GM23338 (cell line): ENCODE data around the gene RAD1. TPM values are rescaled to one million over a fixed set of nuclear protein-coding genes. Genes with fewer than 3 reads are reported as not detected.

Experiments used
- ATAC-seq: fragments of 200-7000 bp; cut with Tn5 transposase; 3 replicates; pipeline ENCODE4 v1.9.1; 2020
- DNase-seq: peaks from one replicate; pipeline ENCODE4 v3.0.0-alpha.2; 2015; ENCODE audit warnings: low spot score
- H2AFZ ChIP-seq: fragments of 200-600 bp; sonication (generic); 2 replicates; pipeline ENCODE4 v1.8.0; 2016; ENCODE audit warnings: antibody characterized with exemption, mild to moderate bottlenecking, moderate library complexity
- H3F3A ChIP-seq: fragments of 200-600 bp; sonication (generic); replicated peaks from 2 replicates; pipeline ENCODE4 v1.8.0; 2017; ENCODE audit warnings: antibody characterized with exemption, mixed run types, low read depth
- H3K27ac ChIP-seq: fragments of 200-600 bp; sonication (generic); 2 replicates; pipeline ENCODE4 v1.6.1; 2016; ENCODE audit warnings: low read depth
- H3K27me3 ChIP-seq: fragments of 200-600 bp; sonication (generic); 2 replicates; pipeline ENCODE4 v1.8.0; 2016; ENCODE audit warnings: mild to moderate bottlenecking, mixed run types, moderate library complexity; ENCODE audit not compliant: insufficient read depth
- H3K36me3 ChIP-seq: fragments of 200-600 bp; sonication (generic); 2 replicates; pipeline ENCODE4 v1.8.0; 2016; ENCODE audit warnings: mild to moderate bottlenecking; ENCODE audit not compliant: insufficient read depth
- H3K4me1 ChIP-seq: fragments of 200-600 bp; sonication (generic); 2 replicates; pipeline ENCODE4 v1.8.0; 2016; ENCODE audit warnings: mild to moderate bottlenecking, moderate library complexity; ENCODE audit not compliant: insufficient read depth
- H3K4me2 ChIP-seq: fragments of 200-600 bp; sonication (generic); 2 replicates; pipeline ENCODE4 v1.7.1; 2017; ENCODE audit warnings: mixed run types
- H3K4me3 ChIP-seq: fragments of 200-600 bp; sonication (generic); 2 replicates; pipeline ENCODE4 v1.6.1; 2016; ENCODE audit warnings: mixed run types
- H3K79me2 ChIP-seq: fragments of 200-600 bp; sonication (generic); replicated peaks from 2 replicates; pipeline ENCODE4 v1.8.0; 2017; ENCODE audit warnings: mild to moderate bottlenecking; ENCODE audit not compliant: insufficient read depth
- H3K9me2 ChIP-seq: fragments of 200-600 bp; sonication (generic); 2 replicates; pipeline ENCODE4 v1.8.0; 2017; ENCODE audit not compliant: insufficient read depth
- H4K20me1 ChIP-seq: fragments of 200-600 bp; sonication (generic); replicated peaks from 2 replicates; pipeline ENCODE4 v1.8.0; 2017; ENCODE audit warnings: mild to moderate bottlenecking; ENCODE audit not compliant: insufficient read depth
- H3K27ac Mint-ChIP-seq: 2 replicates; pipeline ENCODE4 v1.8.0; 2020; ENCODE audit warnings: inconsistent platforms, mild to moderate bottlenecking, moderate library complexity, mixed read lengths
- H3K27me3 Mint-ChIP-seq: 3 replicates; pipeline ENCODE4 v1.8.0; 2022; ENCODE audit warnings: low read depth, mild to moderate bottlenecking, moderate library complexity, mixed read lengths, inconsistent platforms; ENCODE audit not compliant: insufficient read depth, poor library complexity
- H3K36me3 Mint-ChIP-seq: 3 replicates; pipeline ENCODE4 v1.8.0; 2021; ENCODE audit warnings: low read depth, mild to moderate bottlenecking, inconsistent platforms, moderate library complexity, mixed read lengths
- H3K4me1 Mint-ChIP-seq: 3 replicates; pipeline ENCODE4 v1.8.0; 2020; ENCODE audit warnings: mild to moderate bottlenecking, inconsistent platforms, mixed read lengths
- H3K4me3 Mint-ChIP-seq: 3 replicates; pipeline ENCODE4 v1.8.0; 2021; ENCODE audit warnings: moderate library complexity, mild to moderate bottlenecking, inconsistent platforms, mixed read lengths
- H3K9me3 Mint-ChIP-seq: 3 replicates; pipeline ENCODE4 v1.8.0; 2020; ENCODE audit warnings: moderate library complexity, mild to moderate bottlenecking, inconsistent platforms, mixed read lengths
- JUNB ChIP-seq: IDR thresholded peaks from one replicate; pipeline ENCODE4 v1.6.1; 2016; ENCODE audit warnings: antibody characterized with exemption; ENCODE audit not compliant: unreplicated experiment
- NANOG ChIP-seq: IDR thresholded peaks from 2 replicates; pipeline ENCODE4 v1.6.1; 2016; ENCODE audit warnings: antibody characterized with exemption, borderline replicate concordance
- POLR2AphosphoS5 ChIP-seq: IDR thresholded peaks from 2 replicates; pipeline ENCODE4 v1.6.1; 2016; ENCODE audit warnings: antibody characterized with exemption, low read depth
- STAT1 ChIP-seq: IDR thresholded peaks from one replicate; pipeline ENCODE4 v1.6.1; 2016; ENCODE audit warnings: antibody characterized with exemption; ENCODE audit not compliant: unreplicated experiment
- ZNF114 ChIP-seq: fragments of 250-450 bp; sonication (Bioruptor Pico); IDR thresholded peaks from 2 replicates; pipeline ENCODE4 v1.5.0; 2020; ENCODE audit warnings: mild to moderate bottlenecking, moderate library complexity
- ZNF331 ChIP-seq: fragments of 250-450 bp; sonication (Bioruptor Pico); IDR thresholded peaks from 2 replicates; pipeline ENCODE4 v1.5.0; 2020; ENCODE audit warnings: low read depth, mild to moderate bottlenecking, moderate library complexity
- polyA plus RNA-seq: library from polyadenylated mRNA; unstranded; fragments of >200 nt; fragmentation: Nextera tagmentation; extraction: Ambion mirVana; gene quantifications from 2 replicates; pipeline ENCODE4 v1.2.1, GENCODE V29; 2016
- total RNA-seq: library from RNA; depleted of rRNA; stranded (reverse); fragments of >200 nt; shearing (Covaris generic); gene quantifications from 2 replicates; pipeline ENCODE4 v1.2.3, GENCODE V29; 2014
- TF ChIP-seq, protein P1 (sequence below): IDR thresholded peaks from 2 replicates; pipeline ENCODE4 v1.6.1; 2016; ENCODE audit warnings: antibody characterized with exemption
- TF ChIP-seq, protein P2 (sequence below): IDR thresholded peaks from one replicate; pipeline ENCODE4 v1.6.1; 2018; ENCODE audit warnings: antibody characterized with exemption; ENCODE audit not compliant: unreplicated experiment
- TF ChIP-seq, protein P3 (sequence below): fragments of 250-450 bp; sonication (Bioruptor Pico); IDR thresholded peaks from 2 replicates; pipeline ENCODE4 v1.5.0; 2020; ENCODE audit warnings: mild to moderate bottlenecking, moderate library complexity

The RAD1 gene
- total and polyA plus RNA-seq, 2 experiments from 2014 or later = 39.3 to 40.9 TPM

DNA sequence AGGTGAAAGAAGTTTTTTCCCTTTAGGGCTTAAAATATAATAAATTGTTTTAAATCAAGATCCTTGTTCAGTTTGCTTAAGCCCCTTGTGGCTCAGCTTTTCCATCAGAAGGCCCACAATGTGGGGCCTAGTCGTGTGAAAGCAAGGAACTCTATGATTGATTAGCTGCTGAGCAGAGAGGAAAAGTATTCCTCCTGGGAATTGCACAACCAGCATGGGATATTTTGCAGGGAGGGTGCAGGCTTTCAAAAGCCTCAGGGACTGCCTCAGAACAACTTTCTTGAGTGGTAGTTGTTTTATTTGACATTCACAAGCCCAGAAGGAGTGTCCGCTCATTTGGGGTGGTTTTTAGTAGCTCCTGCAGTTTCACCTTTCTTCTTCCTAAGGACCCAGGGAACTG lies 56.5 kb downstream of the RAD1 start (continued):
- TF ChIP-seq, protein P1, sequence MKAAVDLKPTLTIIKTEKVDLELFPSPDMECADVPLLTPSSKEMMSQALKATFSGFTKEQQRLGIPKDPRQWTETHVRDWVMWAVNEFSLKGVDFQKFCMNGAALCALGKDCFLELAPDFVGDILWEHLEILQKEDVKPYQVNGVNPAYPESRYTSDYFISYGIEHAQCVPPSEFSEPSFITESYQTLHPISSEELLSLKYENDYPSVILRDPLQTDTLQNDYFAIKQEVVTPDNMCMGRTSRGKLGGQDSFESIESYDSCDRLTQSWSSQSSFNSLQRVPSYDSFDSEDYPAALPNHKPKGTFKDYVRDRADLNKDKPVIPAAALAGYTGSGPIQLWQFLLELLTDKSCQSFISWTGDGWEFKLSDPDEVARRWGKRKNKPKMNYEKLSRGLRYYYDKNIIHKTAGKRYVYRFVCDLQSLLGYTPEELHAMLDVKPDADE = no peak
- TF ChIP-seq, protein P2, sequence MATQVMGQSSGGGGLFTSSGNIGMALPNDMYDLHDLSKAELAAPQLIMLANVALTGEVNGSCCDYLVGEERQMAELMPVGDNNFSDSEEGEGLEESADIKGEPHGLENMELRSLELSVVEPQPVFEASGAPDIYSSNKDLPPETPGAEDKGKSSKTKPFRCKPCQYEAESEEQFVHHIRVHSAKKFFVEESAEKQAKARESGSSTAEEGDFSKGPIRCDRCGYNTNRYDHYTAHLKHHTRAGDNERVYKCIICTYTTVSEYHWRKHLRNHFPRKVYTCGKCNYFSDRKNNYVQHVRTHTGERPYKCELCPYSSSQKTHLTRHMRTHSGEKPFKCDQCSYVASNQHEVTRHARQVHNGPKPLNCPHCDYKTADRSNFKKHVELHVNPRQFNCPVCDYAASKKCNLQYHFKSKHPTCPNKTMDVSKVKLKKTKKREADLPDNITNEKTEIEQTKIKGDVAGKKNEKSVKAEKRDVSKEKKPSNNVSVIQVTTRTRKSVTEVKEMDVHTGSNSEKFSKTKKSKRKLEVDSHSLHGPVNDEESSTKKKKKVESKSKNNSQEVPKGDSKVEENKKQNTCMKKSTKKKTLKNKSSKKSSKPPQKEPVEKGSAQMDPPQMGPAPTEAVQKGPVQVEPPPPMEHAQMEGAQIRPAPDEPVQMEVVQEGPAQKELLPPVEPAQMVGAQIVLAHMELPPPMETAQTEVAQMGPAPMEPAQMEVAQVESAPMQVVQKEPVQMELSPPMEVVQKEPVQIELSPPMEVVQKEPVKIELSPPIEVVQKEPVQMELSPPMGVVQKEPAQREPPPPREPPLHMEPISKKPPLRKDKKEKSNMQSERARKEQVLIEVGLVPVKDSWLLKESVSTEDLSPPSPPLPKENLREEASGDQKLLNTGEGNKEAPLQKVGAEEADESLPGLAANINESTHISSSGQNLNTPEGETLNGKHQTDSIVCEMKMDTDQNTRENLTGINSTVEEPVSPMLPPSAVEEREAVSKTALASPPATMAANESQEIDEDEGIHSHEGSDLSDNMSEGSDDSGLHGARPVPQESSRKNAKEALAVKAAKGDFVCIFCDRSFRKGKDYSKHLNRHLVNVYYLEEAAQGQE = no peak
- TF ChIP-seq POLR2AphosphoS5 = no peak
- no peak for TF ChIP-seq STAT1
- no peak for TF ChIP-seq ZNF114
- TF ChIP-seq ZNF331 (CRISPR knock-in tag) = no peak
- no peak for TF ChIP-seq JUNB

GRCh38 chr5:34857894-34858293 lies 57.4 kb downstream of the RAD1 start:
- H3K4me3 Mint-ChIP-seq = no peak overlapping the region
- no peak for TF ChIP-seq NANOG
- TF ChIP-seq POLR2AphosphoS5 = no peak
- TF ChIP-seq STAT1 = no peak
- TF ChIP-seq, protein P3, sequence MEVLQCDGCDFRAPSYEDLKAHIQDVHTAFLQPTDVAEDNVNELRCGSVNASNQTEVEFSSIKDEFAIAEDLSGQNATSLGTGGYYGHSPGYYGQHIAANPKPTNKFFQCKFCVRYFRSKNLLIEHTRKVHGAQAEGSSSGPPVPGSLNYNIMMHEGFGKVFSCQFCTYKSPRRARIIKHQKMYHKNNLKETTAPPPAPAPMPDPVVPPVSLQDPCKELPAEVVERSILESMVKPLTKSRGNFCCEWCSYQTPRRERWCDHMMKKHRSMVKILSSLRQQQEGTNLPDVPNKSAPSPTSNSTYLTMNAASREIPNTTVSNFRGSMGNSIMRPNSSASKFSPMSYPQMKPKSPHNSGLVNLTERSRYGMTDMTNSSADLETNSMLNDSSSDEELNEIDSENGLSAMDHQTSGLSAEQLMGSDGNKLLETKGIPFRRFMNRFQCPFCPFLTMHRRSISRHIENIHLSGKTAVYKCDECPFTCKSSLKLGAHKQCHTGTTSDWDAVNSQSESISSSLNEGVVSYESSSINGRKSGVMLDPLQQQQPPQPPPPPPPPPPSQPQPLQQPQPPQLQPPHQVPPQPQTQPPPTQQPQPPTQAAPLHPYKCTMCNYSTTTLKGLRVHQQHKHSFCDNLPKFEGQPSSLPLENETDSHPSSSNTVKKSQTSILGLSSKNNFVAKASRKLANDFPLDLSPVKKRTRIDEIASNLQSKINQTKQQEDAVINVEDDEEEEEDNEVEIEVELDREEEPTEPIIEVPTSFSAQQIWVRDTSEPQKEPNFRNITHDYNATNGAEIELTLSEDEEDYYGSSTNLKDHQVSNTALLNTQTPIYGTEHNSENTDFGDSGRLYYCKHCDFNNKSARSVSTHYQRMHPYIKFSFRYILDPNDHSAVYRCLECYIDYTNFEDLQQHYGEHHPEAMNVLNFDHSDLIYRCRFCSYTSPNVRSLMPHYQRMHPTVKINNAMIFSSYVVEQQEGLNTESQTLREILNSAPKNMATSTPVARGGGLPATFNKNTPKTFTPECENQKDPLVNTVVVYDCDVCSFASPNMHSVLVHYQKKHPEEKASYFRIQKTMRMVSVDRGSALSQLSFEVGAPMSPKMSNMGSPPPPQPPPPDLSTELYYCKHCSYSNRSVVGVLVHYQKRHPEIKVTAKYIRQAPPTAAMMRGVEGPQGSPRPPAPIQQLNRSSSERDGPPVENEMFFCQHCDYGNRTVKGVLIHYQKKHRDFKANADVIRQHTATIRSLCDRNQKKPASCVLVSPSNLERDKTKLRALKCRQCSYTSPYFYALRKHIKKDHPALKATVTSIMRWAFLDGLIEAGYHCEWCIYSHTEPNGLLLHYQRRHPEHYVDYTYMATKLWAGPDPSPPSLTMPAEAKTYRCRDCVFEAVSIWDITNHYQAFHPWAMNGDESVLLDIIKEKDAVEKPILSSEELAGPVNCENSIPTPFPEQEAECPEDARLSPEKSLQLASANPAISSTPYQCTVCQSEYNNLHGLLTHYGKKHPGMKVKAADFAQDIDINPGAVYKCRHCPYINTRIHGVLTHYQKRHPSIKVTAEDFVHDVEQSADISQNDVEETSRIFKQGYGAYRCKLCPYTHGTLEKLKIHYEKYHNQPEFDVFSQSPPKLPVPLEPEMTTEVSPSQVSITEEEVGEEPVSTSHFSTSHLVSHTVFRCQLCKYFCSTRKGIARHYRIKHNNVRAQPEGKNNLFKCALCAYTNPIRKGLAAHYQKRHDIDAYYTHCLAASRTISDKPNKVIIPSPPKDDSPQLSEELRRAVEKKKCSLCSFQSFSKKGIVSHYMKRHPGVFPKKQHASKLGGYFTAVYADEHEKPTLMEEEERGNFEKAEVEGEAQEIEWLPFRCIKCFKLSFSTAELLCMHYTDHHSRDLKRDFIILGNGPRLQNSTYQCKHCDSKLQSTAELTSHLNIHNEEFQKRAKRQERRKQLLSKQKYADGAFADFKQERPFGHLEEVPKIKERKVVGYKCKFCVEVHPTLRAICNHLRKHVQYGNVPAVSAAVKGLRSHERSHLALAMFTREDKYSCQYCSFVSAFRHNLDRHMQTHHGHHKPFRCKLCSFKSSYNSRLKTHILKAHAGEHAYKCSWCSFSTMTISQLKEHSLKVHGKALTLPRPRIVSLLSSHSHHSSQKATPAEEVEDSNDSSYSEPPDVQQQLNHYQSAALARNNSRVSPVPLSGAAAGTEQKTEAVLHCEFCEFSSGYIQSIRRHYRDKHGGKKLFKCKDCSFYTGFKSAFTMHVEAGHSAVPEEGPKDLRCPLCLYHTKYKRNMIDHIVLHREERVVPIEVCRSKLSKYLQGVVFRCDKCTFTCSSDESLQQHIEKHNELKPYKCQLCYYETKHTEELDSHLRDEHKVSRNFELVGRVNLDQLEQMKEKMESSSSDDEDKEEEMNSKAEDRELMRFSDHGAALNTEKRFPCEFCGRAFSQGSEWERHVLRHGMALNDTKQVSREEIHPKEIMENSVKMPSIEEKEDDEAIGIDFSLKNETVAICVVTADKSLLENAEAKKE (CRISPR knock-in tag) = no peak
- no peak for TF ChIP-seq ZNF331 (CRISPR knock-in tag)
- TF ChIP-seq, protein P2 = no peak
- TF ChIP-seq, protein P1 = no peak

More at GRCh38 chr5:34857894-34858293, 57.4 kb downstream of the RAD1 start:
- no peak overlapping the region for H3K27ac Mint-ChIP-seq
- Histone ChIP-seq H3K4me2 (no peak overlapping the region), H2AFZ (no peak overlapping the region), H3K27me3 (no peaks in the 10 kb centered on the region), H4K20me1 (no peaks in the 10 kb centered on the region), H3K79me2 (no peaks in the 10 kb centered on the region), H3K4me1 (peaks cover 7% of the 10 kb centered on the region), H3F3A (0 out of 2 replicates have a peak, but pooled peaks cover 3% of the 10 kb centered on the region), H3K27ac (no peak overlapping the region), H3K9me2 (no peaks in the 10 kb centered on the region), H3K4me3 (no peak overlapping the region), H3K36me3 (no peaks in the 10 kb centered on the region)
- no peaks in the 10 kb centered on the region for H3K9me3 Mint-ChIP-seq
- DNase-seq (no peak), ATAC-seq (no peak)
- H3K27me3 Mint-ChIP-seq = no peaks in the 10 kb centered on the region
- H3K36me3 Mint-ChIP-seq = peaks cover 1% of the 10 kb centered on the region; the same call in 1 of the 3 replicates
- peaks cover 13% of the 10 kb centered on the region for H3K4me1 Mint-ChIP-seq
